GM23338 (cell line): ENCODE data around the gene JMJD1C. TPM values are rescaled to one million over a fixed set of nuclear protein-coding genes. Genes with fewer than 3 reads are reported as not detected.
A peak's percentile ranks its signal among the peaks of the same experiment; 100 is the strongest.

Experiments used
- ATAC-seq: fragments of 200-7000 bp; cut with Tn5 transposase; 3 replicates; pipeline ENCODE4 v1.9.1; 2020
- DNase-seq: peaks from one replicate; pipeline ENCODE4 v3.0.0-alpha.2; 2015; ENCODE audit warnings: low spot score
- H2AFZ ChIP-seq: fragments of 200-600 bp; sonication (generic); 2 replicates; pipeline ENCODE4 v1.8.0; 2016; ENCODE audit warnings: antibody characterized with exemption, mild to moderate bottlenecking, moderate library complexity
- H3F3A ChIP-seq: fragments of 200-600 bp; sonication (generic); replicated peaks from 2 replicates; pipeline ENCODE4 v1.8.0; 2017; ENCODE audit warnings: antibody characterized with exemption, mixed run types, low read depth
- H3K27ac ChIP-seq: fragments of 200-600 bp; sonication (generic); 2 replicates; pipeline ENCODE4 v1.6.1; 2016; ENCODE audit warnings: low read depth
- H3K27me3 ChIP-seq: fragments of 200-600 bp; sonication (generic); 2 replicates; pipeline ENCODE4 v1.8.0; 2016; ENCODE audit warnings: mild to moderate bottlenecking, mixed run types, moderate library complexity; ENCODE audit not compliant: insufficient read depth
- H3K36me3 ChIP-seq: fragments of 200-600 bp; sonication (generic); 2 replicates; pipeline ENCODE4 v1.8.0; 2016; ENCODE audit warnings: mild to moderate bottlenecking; ENCODE audit not compliant: insufficient read depth
- H3K4me1 ChIP-seq: fragments of 200-600 bp; sonication (generic); 2 replicates; pipeline ENCODE4 v1.8.0; 2016; ENCODE audit warnings: mild to moderate bottlenecking, moderate library complexity; ENCODE audit not compliant: insufficient read depth
- H3K4me2 ChIP-seq: fragments of 200-600 bp; sonication (generic); 2 replicates; pipeline ENCODE4 v1.7.1; 2017; ENCODE audit warnings: mixed run types
- H3K4me3 ChIP-seq: fragments of 200-600 bp; sonication (generic); 2 replicates; pipeline ENCODE4 v1.6.1; 2016; ENCODE audit warnings: mixed run types
- H3K79me2 ChIP-seq: fragments of 200-600 bp; sonication (generic); replicated peaks from 2 replicates; pipeline ENCODE4 v1.8.0; 2017; ENCODE audit warnings: mild to moderate bottlenecking; ENCODE audit not compliant: insufficient read depth
- H3K9me2 ChIP-seq: fragments of 200-600 bp; sonication (generic); 2 replicates; pipeline ENCODE4 v1.8.0; 2017; ENCODE audit not compliant: insufficient read depth
- H4K20me1 ChIP-seq: fragments of 200-600 bp; sonication (generic); replicated peaks from 2 replicates; pipeline ENCODE4 v1.8.0; 2017; ENCODE audit warnings: mild to moderate bottlenecking; ENCODE audit not compliant: insufficient read depth
- H3K27ac Mint-ChIP-seq: 2 replicates; pipeline ENCODE4 v1.8.0; 2020; ENCODE audit warnings: inconsistent platforms, mild to moderate bottlenecking, moderate library complexity, mixed read lengths
- H3K27me3 Mint-ChIP-seq: 3 replicates; pipeline ENCODE4 v1.8.0; 2022; ENCODE audit warnings: low read depth, mild to moderate bottlenecking, moderate library complexity, mixed read lengths, inconsistent platforms; ENCODE audit not compliant: insufficient read depth, poor library complexity
- H3K36me3 Mint-ChIP-seq: 3 replicates; pipeline ENCODE4 v1.8.0; 2021; ENCODE audit warnings: low read depth, mild to moderate bottlenecking, inconsistent platforms, moderate library complexity, mixed read lengths
- H3K4me1 Mint-ChIP-seq: 3 replicates; pipeline ENCODE4 v1.8.0; 2020; ENCODE audit warnings: mild to moderate bottlenecking, inconsistent platforms, mixed read lengths
- H3K4me3 Mint-ChIP-seq: 3 replicates; pipeline ENCODE4 v1.8.0; 2021; ENCODE audit warnings: moderate library complexity, mild to moderate bottlenecking, inconsistent platforms, mixed read lengths
- H3K9me3 Mint-ChIP-seq: 3 replicates; pipeline ENCODE4 v1.8.0; 2020; ENCODE audit warnings: moderate library complexity, mild to moderate bottlenecking, inconsistent platforms, mixed read lengths
- EZH2phosphoT487 ChIP-seq: fragments of 200-600 bp; sonication (generic); IDR thresholded peaks from one replicate; pipeline ENCODE4 v1.8.1; 2018; ENCODE audit warnings: antibody characterized with exemption; ENCODE audit not compliant: unreplicated experiment
- POLR2AphosphoS5 ChIP-seq: IDR thresholded peaks from 2 replicates; pipeline ENCODE4 v1.6.1; 2016; ENCODE audit warnings: antibody characterized with exemption, low read depth
- ZNF331 ChIP-seq: fragments of 250-450 bp; sonication (Bioruptor Pico); IDR thresholded peaks from 2 replicates; pipeline ENCODE4 v1.5.0; 2020; ENCODE audit warnings: low read depth, mild to moderate bottlenecking, moderate library complexity
- polyA plus RNA-seq: library from polyadenylated mRNA; unstranded; fragments of >200 nt; fragmentation: Nextera tagmentation; extraction: Ambion mirVana; gene quantifications from 2 replicates; pipeline ENCODE4 v1.2.1, GENCODE V29; 2016
- total RNA-seq: library from RNA; depleted of rRNA; stranded (reverse); fragments of >200 nt; shearing (Covaris generic); gene quantifications from 2 replicates; pipeline ENCODE4 v1.2.3, GENCODE V29; 2014
- TF ChIP-seq, protein P1 (sequence below): fragments of 250-450 bp; sonication (Bioruptor Pico); IDR thresholded peaks from 2 replicates; pipeline ENCODE4 v1.5.0; 2020; ENCODE audit warnings: mild to moderate bottlenecking, moderate library complexity

Gene JMJD1C
- total and polyA plus RNA-seq, 2 experiments from 2014 or later = 333 to 435 TPM

DNA sequence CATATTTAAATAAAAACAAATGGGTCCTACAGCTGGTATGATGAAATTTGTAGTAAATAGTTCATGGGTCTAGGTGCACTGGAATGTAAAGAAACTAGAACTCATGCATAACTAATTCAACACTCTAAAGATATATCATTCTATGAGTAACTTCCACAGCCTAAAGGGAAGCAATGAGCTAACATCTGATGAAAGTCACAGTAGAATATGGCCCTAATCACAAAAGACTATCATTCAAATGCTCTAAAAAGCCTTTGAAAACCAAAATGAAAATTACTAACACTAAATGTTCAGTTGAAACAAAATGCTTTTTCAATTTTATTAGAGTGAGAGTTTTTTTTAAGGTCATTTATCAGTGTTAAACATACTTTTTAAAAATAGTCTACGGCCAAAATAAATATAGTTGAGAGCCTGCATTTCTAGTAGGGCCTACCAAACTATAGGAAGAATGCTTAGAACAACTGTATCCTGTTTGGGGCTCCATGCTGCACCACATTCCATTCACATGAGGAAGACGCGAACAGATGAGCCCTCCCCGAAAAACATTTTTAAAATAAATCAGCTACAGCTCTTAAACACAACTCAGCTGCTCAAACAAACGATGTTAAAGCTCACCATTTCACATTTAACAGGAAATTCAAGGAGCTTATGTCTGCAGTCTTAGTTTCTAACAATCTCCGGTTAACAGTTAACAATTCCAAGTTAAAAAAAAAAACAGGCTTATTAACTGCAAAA lies 198.2 kb downstream of the JMJD1C start:
- H3K27me3 Mint-ChIP-seq = no peaks in the 10 kb centered on the region
- TF ChIP-seq EZH2phosphoT487 (no peak), POLR2AphosphoS5 (peak; percentile 8; the same call in 1 of the 2 replicates), ZNF331 (no peak)
- TF ChIP-seq, protein P1, sequence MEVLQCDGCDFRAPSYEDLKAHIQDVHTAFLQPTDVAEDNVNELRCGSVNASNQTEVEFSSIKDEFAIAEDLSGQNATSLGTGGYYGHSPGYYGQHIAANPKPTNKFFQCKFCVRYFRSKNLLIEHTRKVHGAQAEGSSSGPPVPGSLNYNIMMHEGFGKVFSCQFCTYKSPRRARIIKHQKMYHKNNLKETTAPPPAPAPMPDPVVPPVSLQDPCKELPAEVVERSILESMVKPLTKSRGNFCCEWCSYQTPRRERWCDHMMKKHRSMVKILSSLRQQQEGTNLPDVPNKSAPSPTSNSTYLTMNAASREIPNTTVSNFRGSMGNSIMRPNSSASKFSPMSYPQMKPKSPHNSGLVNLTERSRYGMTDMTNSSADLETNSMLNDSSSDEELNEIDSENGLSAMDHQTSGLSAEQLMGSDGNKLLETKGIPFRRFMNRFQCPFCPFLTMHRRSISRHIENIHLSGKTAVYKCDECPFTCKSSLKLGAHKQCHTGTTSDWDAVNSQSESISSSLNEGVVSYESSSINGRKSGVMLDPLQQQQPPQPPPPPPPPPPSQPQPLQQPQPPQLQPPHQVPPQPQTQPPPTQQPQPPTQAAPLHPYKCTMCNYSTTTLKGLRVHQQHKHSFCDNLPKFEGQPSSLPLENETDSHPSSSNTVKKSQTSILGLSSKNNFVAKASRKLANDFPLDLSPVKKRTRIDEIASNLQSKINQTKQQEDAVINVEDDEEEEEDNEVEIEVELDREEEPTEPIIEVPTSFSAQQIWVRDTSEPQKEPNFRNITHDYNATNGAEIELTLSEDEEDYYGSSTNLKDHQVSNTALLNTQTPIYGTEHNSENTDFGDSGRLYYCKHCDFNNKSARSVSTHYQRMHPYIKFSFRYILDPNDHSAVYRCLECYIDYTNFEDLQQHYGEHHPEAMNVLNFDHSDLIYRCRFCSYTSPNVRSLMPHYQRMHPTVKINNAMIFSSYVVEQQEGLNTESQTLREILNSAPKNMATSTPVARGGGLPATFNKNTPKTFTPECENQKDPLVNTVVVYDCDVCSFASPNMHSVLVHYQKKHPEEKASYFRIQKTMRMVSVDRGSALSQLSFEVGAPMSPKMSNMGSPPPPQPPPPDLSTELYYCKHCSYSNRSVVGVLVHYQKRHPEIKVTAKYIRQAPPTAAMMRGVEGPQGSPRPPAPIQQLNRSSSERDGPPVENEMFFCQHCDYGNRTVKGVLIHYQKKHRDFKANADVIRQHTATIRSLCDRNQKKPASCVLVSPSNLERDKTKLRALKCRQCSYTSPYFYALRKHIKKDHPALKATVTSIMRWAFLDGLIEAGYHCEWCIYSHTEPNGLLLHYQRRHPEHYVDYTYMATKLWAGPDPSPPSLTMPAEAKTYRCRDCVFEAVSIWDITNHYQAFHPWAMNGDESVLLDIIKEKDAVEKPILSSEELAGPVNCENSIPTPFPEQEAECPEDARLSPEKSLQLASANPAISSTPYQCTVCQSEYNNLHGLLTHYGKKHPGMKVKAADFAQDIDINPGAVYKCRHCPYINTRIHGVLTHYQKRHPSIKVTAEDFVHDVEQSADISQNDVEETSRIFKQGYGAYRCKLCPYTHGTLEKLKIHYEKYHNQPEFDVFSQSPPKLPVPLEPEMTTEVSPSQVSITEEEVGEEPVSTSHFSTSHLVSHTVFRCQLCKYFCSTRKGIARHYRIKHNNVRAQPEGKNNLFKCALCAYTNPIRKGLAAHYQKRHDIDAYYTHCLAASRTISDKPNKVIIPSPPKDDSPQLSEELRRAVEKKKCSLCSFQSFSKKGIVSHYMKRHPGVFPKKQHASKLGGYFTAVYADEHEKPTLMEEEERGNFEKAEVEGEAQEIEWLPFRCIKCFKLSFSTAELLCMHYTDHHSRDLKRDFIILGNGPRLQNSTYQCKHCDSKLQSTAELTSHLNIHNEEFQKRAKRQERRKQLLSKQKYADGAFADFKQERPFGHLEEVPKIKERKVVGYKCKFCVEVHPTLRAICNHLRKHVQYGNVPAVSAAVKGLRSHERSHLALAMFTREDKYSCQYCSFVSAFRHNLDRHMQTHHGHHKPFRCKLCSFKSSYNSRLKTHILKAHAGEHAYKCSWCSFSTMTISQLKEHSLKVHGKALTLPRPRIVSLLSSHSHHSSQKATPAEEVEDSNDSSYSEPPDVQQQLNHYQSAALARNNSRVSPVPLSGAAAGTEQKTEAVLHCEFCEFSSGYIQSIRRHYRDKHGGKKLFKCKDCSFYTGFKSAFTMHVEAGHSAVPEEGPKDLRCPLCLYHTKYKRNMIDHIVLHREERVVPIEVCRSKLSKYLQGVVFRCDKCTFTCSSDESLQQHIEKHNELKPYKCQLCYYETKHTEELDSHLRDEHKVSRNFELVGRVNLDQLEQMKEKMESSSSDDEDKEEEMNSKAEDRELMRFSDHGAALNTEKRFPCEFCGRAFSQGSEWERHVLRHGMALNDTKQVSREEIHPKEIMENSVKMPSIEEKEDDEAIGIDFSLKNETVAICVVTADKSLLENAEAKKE (CRISPR knock-in tag) = no peak

More for the DNA sequence above, 198.2 kb downstream of the JMJD1C start:
- DNase-seq = peak; percentile 69
- peak overlapping the region; percentile 67 for H3K4me3 ChIP-seq
- ATAC-seq = peak; percentile 60
- H4K20me1 ChIP-seq = peaks cover 9% of the 10 kb centered on the region; the same call in 1 of the 2 replicates
- H3K4me1 Mint-ChIP-seq = peaks cover 4% of the 10 kb centered on the region; the same call in 2 of the 3 replicates
- H3K27me3 ChIP-seq = no peaks in the 10 kb centered on the region
- peaks cover 21% of the 10 kb centered on the region for H3K4me1 ChIP-seq
- peak overlapping the region; percentile 97 for H3K27ac ChIP-seq
- no peaks in the 10 kb centered on the region for H3K9me3 Mint-ChIP-seq
- peak overlapping the region; percentile 72 for H3K4me2 ChIP-seq
- peak overlapping the region; percentile 99 for H3K27ac Mint-ChIP-seq
- H3K36me3 Mint-ChIP-seq = peaks cover 21% of the 10 kb centered on the region; the same call in 2 of the 3 replicates
- no peak overlapping the region for H2AFZ ChIP-seq
- peak overlapping the region; percentile 98 for H3K4me3 Mint-ChIP-seq
- no peaks in the 10 kb centered on the region for H3K9me2 ChIP-seq
- no peaks in the 10 kb centered on the region; the same call in 1 of the 2 replicates for H3F3A ChIP-seq
- H3K79me2 ChIP-seq = peaks cover 99% of the 10 kb centered on the region
- no peaks in the 10 kb centered on the region for H3K36me3 ChIP-seq
